Measurements from ENCODE around the gene TNFRSF21. TPM values are rescaled to one million over a fixed set of nuclear protein-coding genes. Genes with fewer than 3 reads are reported as not detected.

The TNFRSF21 gene, protein sequence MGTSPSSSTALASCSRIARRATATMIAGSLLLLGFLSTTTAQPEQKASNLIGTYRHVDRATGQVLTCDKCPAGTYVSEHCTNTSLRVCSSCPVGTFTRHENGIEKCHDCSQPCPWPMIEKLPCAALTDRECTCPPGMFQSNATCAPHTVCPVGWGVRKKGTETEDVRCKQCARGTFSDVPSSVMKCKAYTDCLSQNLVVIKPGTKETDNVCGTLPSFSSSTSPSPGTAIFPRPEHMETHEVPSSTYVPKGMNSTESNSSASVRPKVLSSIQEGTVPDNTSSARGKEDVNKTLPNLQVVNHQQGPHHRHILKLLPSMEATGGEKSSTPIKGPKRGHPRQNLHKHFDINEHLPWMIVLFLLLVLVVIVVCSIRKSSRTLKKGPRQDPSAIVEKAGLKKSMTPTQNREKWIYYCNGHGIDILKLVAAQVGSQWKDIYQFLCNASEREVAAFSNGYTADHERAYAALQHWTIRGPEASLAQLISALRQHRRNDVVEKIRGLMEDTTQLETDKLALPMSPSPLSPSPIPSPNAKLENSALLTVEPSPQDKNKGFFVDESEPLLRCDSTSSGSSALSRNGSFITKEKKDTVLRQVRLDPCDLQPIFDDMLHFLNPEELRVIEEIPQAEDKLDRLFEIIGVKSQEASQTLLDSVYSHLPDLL
- total RNA-seq = 1.2 and 1.6 TPM in 2 replicates
- 0.56 TPM for total RNA-seq (2013)
- 0.43 and 0.76 TPM in 2 replicates for polyA plus RNA-seq
- polyA minus RNA-seq = 0.64 and 1.0 TPM in 2 replicates

DNA sequence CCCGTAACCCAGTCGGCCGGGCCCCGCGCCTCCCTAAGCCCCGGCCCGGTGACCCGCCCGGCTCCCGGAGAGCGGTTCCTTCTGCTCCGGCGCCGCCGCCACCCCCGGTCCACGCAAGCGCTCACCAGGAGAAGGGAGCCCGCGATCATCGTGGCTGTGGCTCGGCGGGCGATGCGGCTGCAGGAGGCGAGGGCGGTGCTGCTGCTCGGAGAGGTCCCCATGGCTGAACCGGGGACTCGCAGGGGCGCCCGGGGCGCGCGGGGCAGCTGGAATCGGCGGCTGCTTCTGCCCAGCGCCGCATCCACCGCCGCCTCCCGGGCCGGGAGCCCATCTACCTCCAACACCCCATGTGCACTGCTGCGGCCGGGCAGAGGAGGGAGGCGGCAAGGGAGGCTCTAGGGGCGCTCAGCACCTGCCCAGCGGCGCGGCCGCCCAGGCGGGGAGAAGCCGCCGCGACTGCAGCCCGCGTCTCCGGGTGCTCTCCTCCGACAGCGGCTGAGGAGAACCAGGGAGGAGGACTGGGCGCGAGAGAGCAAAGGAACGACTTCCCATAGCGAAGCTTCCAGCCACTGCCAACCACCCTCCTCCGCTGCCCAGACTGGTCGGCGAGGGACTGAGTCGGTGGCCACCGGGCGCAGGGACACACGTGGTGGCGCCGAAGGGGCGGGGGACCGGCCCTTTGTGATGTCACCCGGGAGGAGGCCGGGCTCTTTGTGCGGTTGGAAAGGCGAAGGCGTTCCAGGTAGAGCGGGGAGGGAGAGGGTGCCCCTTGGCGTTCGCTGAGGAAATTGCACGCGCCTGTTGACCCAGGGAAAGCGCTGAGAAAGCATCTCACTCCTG lies at the start of gene TNFRSF21:
TNFRSF21 (minus strand) TSS at position 615 of the 840 bp plus-strand sequence; CDS start at position 221, 394 bp downstream.
- ChIA-PET POLR2A (no interaction called here), CTCF (interaction anchor here (0.9 to 3.5 kb wide), 8 partner anchors 23 to 461 kb away, joined by 3 to 31 read pairs (median 3); no protein-coding TSS in a partner anchor)
- peak within 1 kb of the TSS; percentile 50 to 68 (median 59) for H3K4me3 ChIP-seq (ENCODE audit: control extremely low read depth in 1 of 5, extremely low read depth in 1 of 5, insufficient read depth in 1 of 5, low read depth in 2 of 5, low read length in 4 of 5)
- Mint-ChIP-seq H3K4me1 (peaks cover 12% of the 10 kb centered on the region), H3K4me3 (peak within 1 kb of the TSS; percentile 87), H3K27me3 (peaks cover 36% of the 10 kb centered on the region), H3K27ac (no peak within 1 kb of the TSS), H3K9me3 (ENCODE audit: insufficient read depth) (no peaks in the 10 kb centered on the region)
- H3K79me2 ChIP-seq (ENCODE audit: control insufficient read depth, insufficient read depth, low read length) = no peaks in the 10 kb centered on the region
- no peaks in the 10 kb centered on the region for H3K9me3 ChIP-seq (ENCODE audit: control extremely low read depth in 1 of 3, control insufficient read depth in 2 of 3, insufficient read depth in 1 of 3, low read length in 2 of 3)
- peaks cover 0 to 17% (median 7%) of the 10 kb centered on the region in 4 experiments for H3K27me3 ChIP-seq (replicated peaks in 1 of 4; ENCODE audit: control extremely low read depth in 1 of 4, control insufficient read depth in 3 of 4, insufficient read depth in 4 of 4, low read length in 3 of 4)
- intact Hi-C loops (cut with micrococcal nuclease) = loop anchor here (5.0 kb wide), 1 partner anchor 67 kb away; no protein-coding TSS in a partner anchor
- H3K27ac ChIP-seq (ENCODE audit: low read length in 2 of 2) = no peak within 1 kb of the TSS
- DNase-seq (peak; percentile 85), ATAC-seq (ENCODE audit: low read depth) (peak; percentile 96)
- peak within 1 kb of the TSS; percentile 78 for H3K9ac ChIP-seq (ENCODE audit: low read length)
- H4K20me1 ChIP-seq (ENCODE audit: control insufficient read depth, insufficient read depth, low read length, poor library complexity, severe bottlenecking) = no peaks in the 10 kb centered on the region
- WGBS (ENCODE audit: insufficient coverage) = under 1% methylated on average over 85 of the region's 86 CpGs
- peaks cover 12 to 14% of the 10 kb centered on the region in 2 donors for H3K4me1 ChIP-seq (ENCODE audit: control insufficient read depth in 2 of 2, insufficient read depth in 2 of 2, low read length in 2 of 2)
- peak; percentile 63 for TF ChIP-seq EZH2 (IDR thresholded peaks at IDR 0.05; ENCODE audit: borderline replicate concordance, insufficient read depth, low read depth, low read length, poor library complexity, severe bottlenecking)
- TF ChIP-seq, protein P1, sequence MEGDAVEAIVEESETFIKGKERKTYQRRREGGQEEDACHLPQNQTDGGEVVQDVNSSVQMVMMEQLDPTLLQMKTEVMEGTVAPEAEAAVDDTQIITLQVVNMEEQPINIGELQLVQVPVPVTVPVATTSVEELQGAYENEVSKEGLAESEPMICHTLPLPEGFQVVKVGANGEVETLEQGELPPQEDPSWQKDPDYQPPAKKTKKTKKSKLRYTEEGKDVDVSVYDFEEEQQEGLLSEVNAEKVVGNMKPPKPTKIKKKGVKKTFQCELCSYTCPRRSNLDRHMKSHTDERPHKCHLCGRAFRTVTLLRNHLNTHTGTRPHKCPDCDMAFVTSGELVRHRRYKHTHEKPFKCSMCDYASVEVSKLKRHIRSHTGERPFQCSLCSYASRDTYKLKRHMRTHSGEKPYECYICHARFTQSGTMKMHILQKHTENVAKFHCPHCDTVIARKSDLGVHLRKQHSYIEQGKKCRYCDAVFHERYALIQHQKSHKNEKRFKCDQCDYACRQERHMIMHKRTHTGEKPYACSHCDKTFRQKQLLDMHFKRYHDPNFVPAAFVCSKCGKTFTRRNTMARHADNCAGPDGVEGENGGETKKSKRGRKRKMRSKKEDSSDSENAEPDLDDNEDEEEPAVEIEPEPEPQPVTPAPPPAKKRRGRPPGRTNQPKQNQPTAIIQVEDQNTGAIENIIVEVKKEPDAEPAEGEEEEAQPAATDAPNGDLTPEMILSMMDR (IDR thresholded peaks at IDR 0.05) = peak; percentile 86
- H3K36me3 ChIP-seq (replicated peaks in 1 of 2; ENCODE audit: control extremely low read depth in 1 of 2, control insufficient read depth in 1 of 2, extremely low read depth in 1 of 2, insufficient read depth in 2 of 2, low read length in 1 of 2) = no peaks in the 10 kb centered on the region
- H2AFZ ChIP-seq (ENCODE audit: insufficient read depth, low read depth, low read length, poor library complexity, severe bottlenecking) = peak within 1 kb of the TSS; percentile 92
- H3K4me2 ChIP-seq (replicated peaks; ENCODE audit: low read depth, low read length, poor library complexity, severe bottlenecking) = peak within 1 kb of the TSS; percentile 98
